ENCODE results near the gene MRPL46.

The MRPL46 gene

GRCh38 chr15:88454236-88454635 lies 13.0 kb downstream of the MRPL46 start:
- TF ChIP-seq YY1 (IDR thresholded peaks at IDR 0.05; ENCODE audit: insufficient read depth, insufficient read length) (no peak), SUZ12 (IDR thresholded peaks at IDR 0.05; ENCODE audit: extremely low read depth, insufficient read depth, insufficient read length) (no peak), ZNF274 (IDR thresholded peaks at IDR 0.05; ENCODE audit: low read depth, low read length) (no peak)
- no peaks in the 10 kb centered on the region for H3K4me1 ChIP-seq (ENCODE audit: insufficient read depth, insufficient read length)
- H3K27me3 ChIP-seq (ENCODE audit: insufficient read depth, insufficient read length) = peaks cover 7% of the 10 kb centered on the region
- H3K9me3 ChIP-seq (ENCODE audit: insufficient read depth, low read length) = no peaks in the 10 kb centered on the region
- no peak for DNase-seq (ENCODE audit: low read depth, low spot score)
- no peak overlapping the region for H3K4me3 ChIP-seq (ENCODE audit: insufficient read length, low read depth)
- no peak overlapping the region for H3K9ac ChIP-seq (ENCODE audit: insufficient read length, low read depth)
- peaks cover 32% of the 10 kb centered on the region for H3K36me3 ChIP-seq (ENCODE audit: insufficient read depth, insufficient read length, low read length)

- TF ChIP-seq ZNF274 (IDR thresholded peaks at IDR 0.05; ENCODE audit: low read depth, low read length) (no peak), SUZ12 (IDR thresholded peaks at IDR 0.05; ENCODE audit: extremely low read depth, insufficient read depth, insufficient read length) (no peak), YY1 (IDR thresholded peaks at IDR 0.05; ENCODE audit: insufficient read depth, insufficient read length) (no peak)
- no peak overlapping the region for H3K4me3 ChIP-seq (ENCODE audit: insufficient read length, low read depth)
- no peak overlapping the region for H3K9ac ChIP-seq (ENCODE audit: insufficient read length, low read depth)
- H3K4me1 ChIP-seq (ENCODE audit: insufficient read depth, insufficient read length) = no peaks in the 10 kb centered on the region
- peaks cover 7% of the 10 kb centered on the region for H3K27me3 ChIP-seq (ENCODE audit: insufficient read depth, insufficient read length)
- H3K36me3 ChIP-seq (ENCODE audit: insufficient read depth, insufficient read length, low read length) = peaks cover 26% of the 10 kb centered on the region
- no peaks in the 10 kb centered on the region for H3K9me3 ChIP-seq (ENCODE audit: insufficient read depth, low read length)
- no peak for DNase-seq (ENCODE audit: low read depth, low spot score)
These were observed 13.5 kb downstream of the MRPL46 start for GRCh38 chr15:88453651-88454050.

- Histone ChIP-seq H3K27me3 (ENCODE audit: insufficient read depth, insufficient read length) (peaks cover 7% of the 10 kb centered on the region), H3K36me3 (ENCODE audit: insufficient read depth, insufficient read length, low read length) (no peaks in the 10 kb centered on the region), H3K9me3 (ENCODE audit: insufficient read depth, low read length) (no peaks in the 10 kb centered on the region; the same call in 1 of the 2 replicates), H3K4me1 (ENCODE audit: insufficient read depth, insufficient read length) (no peaks in the 10 kb centered on the region), H3K9ac (ENCODE audit: insufficient read length, low read depth) (no peak overlapping the region), H3K4me3 (ENCODE audit: insufficient read length, low read depth) (no peak overlapping the region)
- peak; percentile 72 for DNase-seq (ENCODE audit: low read depth, low spot score)
- TF ChIP-seq ZNF274 (IDR thresholded peaks at IDR 0.05; ENCODE audit: low read depth, low read length) = no peak
- no peak for TF ChIP-seq YY1 (IDR thresholded peaks at IDR 0.05; ENCODE audit: insufficient read depth, insufficient read length)
- no peak for TF ChIP-seq SUZ12 (IDR thresholded peaks at IDR 0.05; ENCODE audit: extremely low read depth, insufficient read depth, insufficient read length)
These were observed 16.9 kb downstream of the MRPL46 start for GRCh38 chr15:88450125-88450798.

- Histone ChIP-seq H3K9me3 (ENCODE audit: insufficient read depth, low read length) (peaks cover 3% of the 10 kb centered on the region), H3K4me3 (ENCODE audit: insufficient read length, low read depth) (no peak overlapping the region), H3K27me3 (ENCODE audit: insufficient read depth, insufficient read length) (peaks cover 7% of the 10 kb centered on the region), H3K36me3 (ENCODE audit: insufficient read depth, insufficient read length, low read length) (no peaks in the 10 kb centered on the region), H3K9ac (ENCODE audit: insufficient read length, low read depth) (no peak overlapping the region), H3K4me1 (ENCODE audit: insufficient read depth, insufficient read length) (no peaks in the 10 kb centered on the region)
- TF ChIP-seq YY1 (IDR thresholded peaks at IDR 0.05; ENCODE audit: insufficient read depth, insufficient read length) (no peak), SUZ12 (IDR thresholded peaks at IDR 0.05; ENCODE audit: extremely low read depth, insufficient read depth, insufficient read length) (no peak), ZNF274 (IDR thresholded peaks at IDR 0.05; ENCODE audit: low read depth, low read length) (no peak)
- no peak for DNase-seq (ENCODE audit: low read depth, low spot score)
These were observed 17.6 kb downstream of the MRPL46 start for GRCh38 chr15:88449581-88449980.

- DNase-seq (ENCODE audit: low read depth, low spot score) = no peak
These were observed 18.2 kb downstream of the MRPL46 start for GRCh38 chr15:88448991-88449461.

GRCh38 chr15:88447741-88448140 lies 19.4 kb downstream of the MRPL46 start:
- no peaks in the 10 kb centered on the region for H3K4me1 ChIP-seq (ENCODE audit: insufficient read depth, insufficient read length)
- H3K9me3 ChIP-seq (ENCODE audit: insufficient read depth, low read length) = peaks cover 21% of the 10 kb centered on the region
- no peak for DNase-seq (ENCODE audit: low read depth, low spot score)
- no peaks in the 10 kb centered on the region for H3K36me3 ChIP-seq (ENCODE audit: insufficient read depth, insufficient read length, low read length)
- no peak overlapping the region for H3K9ac ChIP-seq (ENCODE audit: insufficient read length, low read depth)
- H3K27me3 ChIP-seq (ENCODE audit: insufficient read depth, insufficient read length) = peaks cover 7% of the 10 kb centered on the region
- TF ChIP-seq SUZ12 (IDR thresholded peaks at IDR 0.05; ENCODE audit: extremely low read depth, insufficient read depth, insufficient read length) (no peak), ZNF274 (IDR thresholded peaks at IDR 0.05; ENCODE audit: low read depth, low read length) (no peak), YY1 (IDR thresholded peaks at IDR 0.05; ENCODE audit: insufficient read depth, insufficient read length) (no peak)
- no peak overlapping the region for H3K4me3 ChIP-seq (ENCODE audit: insufficient read length, low read depth)

More at GRCh38 chr15:88448991-88449461, 18.2 kb downstream of the MRPL46 start:
- TF ChIP-seq ZNF274 (IDR thresholded peaks at IDR 0.05; ENCODE audit: low read depth, low read length) (no peak), YY1 (IDR thresholded peaks at IDR 0.05; ENCODE audit: insufficient read depth, insufficient read length) (no peak), SUZ12 (IDR thresholded peaks at IDR 0.05; ENCODE audit: extremely low read depth, insufficient read depth, insufficient read length) (no peak)
- Histone ChIP-seq H3K4me1 (ENCODE audit: insufficient read depth, insufficient read length) (no peaks in the 10 kb centered on the region), H3K9ac (ENCODE audit: insufficient read length, low read depth) (no peak overlapping the region), H3K36me3 (ENCODE audit: insufficient read depth, insufficient read length, low read length) (no peaks in the 10 kb centered on the region), H3K27me3 (ENCODE audit: insufficient read depth, insufficient read length) (peaks cover 7% of the 10 kb centered on the region), H3K9me3 (ENCODE audit: insufficient read depth, low read length) (peaks cover 8% of the 10 kb centered on the region), H3K4me3 (ENCODE audit: insufficient read length, low read depth) (no peak overlapping the region)

- TF ChIP-seq SUZ12 (IDR thresholded peaks at IDR 0.05; ENCODE audit: extremely low read depth, insufficient read depth, insufficient read length) (no peak), YY1 (IDR thresholded peaks at IDR 0.05; ENCODE audit: insufficient read depth, insufficient read length) (no peak), ZNF274 (IDR thresholded peaks at IDR 0.05; ENCODE audit: low read depth, low read length) (no peak)
- Histone ChIP-seq H3K36me3 (ENCODE audit: insufficient read depth, insufficient read length, low read length) (no peaks in the 10 kb centered on the region), H3K4me3 (ENCODE audit: insufficient read length, low read depth) (no peak overlapping the region), H3K4me1 (ENCODE audit: insufficient read depth, insufficient read length) (no peaks in the 10 kb centered on the region), H3K9me3 (ENCODE audit: insufficient read depth, low read length) (peaks cover 21% of the 10 kb centered on the region), H3K9ac (ENCODE audit: insufficient read length, low read depth) (no peak overlapping the region), H3K27me3 (ENCODE audit: insufficient read depth, insufficient read length) (peaks cover 7% of the 10 kb centered on the region)
- DNase-seq (ENCODE audit: low read depth, low spot score) = no peak
These were observed 20.0 kb downstream of the MRPL46 start for GRCh38 chr15:88447206-88447605.

Data from NT2/D1 (cell line).